SK-N-SH treated with all-trans-retinoic acid at 6 μM for 48 hours (cell line): Measurements from ENCODE around the gene C21orf58.

ENCODE experiments used
- ATAC-seq: fragments of 200-7000 bp; cut with Tn5 transposase; 3 replicates; pipeline ENCODE4 v1.9.1; 2020; ENCODE audit warnings: mild to moderate bottlenecking, moderate library complexity
- ARNTL ChIP-seq: fragments of 450-650 bp; formaldehyde crosslinking; IDR thresholded peaks from 2 replicates; pipeline ENCODE4 v1.5.0; 2020; ENCODE audit warnings: low read depth, mild to moderate bottlenecking, moderate library complexity, borderline replicate concordance
- BACH2 ChIP-seq: fragments of 250-450 bp; sonication (Bioruptor Pico); IDR thresholded peaks from 2 replicates; pipeline ENCODE4 v1.9.0; 2021; ENCODE audit warnings: mild to moderate bottlenecking, borderline replicate concordance
- CSDC2 ChIP-seq: fragments of 250-450 bp; sonication (Bioruptor Pico); IDR thresholded peaks from 2 replicates; pipeline ENCODE4 v1.5.0; 2020; ENCODE audit warnings: mild to moderate bottlenecking, moderate library complexity
- CSRNP3 ChIP-seq: fragments of 250-450 bp; sonication (Bioruptor Pico); IDR thresholded peaks from 2 replicates; pipeline ENCODE4 v1.5.1; 2021; ENCODE audit warnings: mild to moderate bottlenecking, moderate library complexity
- ESRRG ChIP-seq: fragments of 250-450 bp; sonication (Bioruptor Pico); IDR thresholded peaks from 2 replicates; pipeline ENCODE4 v1.6.1; 2021; ENCODE audit warnings: mild to moderate bottlenecking
- GLIS3 ChIP-seq: fragments of 250-450 bp; sonication (Bioruptor Pico); IDR thresholded peaks from 2 replicates; pipeline ENCODE4 v1.5.0; 2020; ENCODE audit warnings: mild to moderate bottlenecking, moderate library complexity
- ISL1 ChIP-seq: fragments of 250-450 bp; sonication (Bioruptor Pico); IDR thresholded peaks from 2 replicates; pipeline ENCODE4 v2.1.2; 2022; ENCODE audit warnings: mild to moderate bottlenecking, moderate library complexity
- PATZ1 ChIP-seq: fragments of 250-450 bp; sonication (Bioruptor Pico); IDR thresholded peaks from 2 replicates; pipeline ENCODE4 v1.8.0; 2020; ENCODE audit warnings: mild to moderate bottlenecking, moderate library complexity, borderline replicate concordance
- POU6F1 ChIP-seq: fragments of 250-450 bp; sonication (Bioruptor Pico); IDR thresholded peaks from 2 replicates; pipeline ENCODE4 v1.8.0; 2021; ENCODE audit warnings: low read depth, mild to moderate bottlenecking, moderate library complexity, borderline replicate concordance
- PPARA ChIP-seq: fragments of 250-450 bp; sonication (Bioruptor Pico); IDR thresholded peaks from 2 replicates; pipeline ENCODE4 v1.5.0; 2020; ENCODE audit warnings: mild to moderate bottlenecking, borderline replicate concordance
- RARB ChIP-seq: fragments of 250-450 bp; sonication (Bioruptor Pico); IDR thresholded peaks from 2 replicates; pipeline ENCODE4 v1.8.0; 2021; ENCODE audit warnings: mild to moderate bottlenecking, moderate library complexity
- SNAI2 ChIP-seq: fragments of 250-450 bp; sonication (Bioruptor Pico); IDR thresholded peaks from 2 replicates; pipeline ENCODE4 v1.5.0; 2020; ENCODE audit warnings: mild to moderate bottlenecking, moderate library complexity
- TCF4 ChIP-seq: fragments of 250-450 bp; sonication (Bioruptor Pico); IDR thresholded peaks from 2 replicates; pipeline ENCODE4 v1.8.0; 2021; ENCODE audit warnings: mild to moderate bottlenecking, moderate library complexity, borderline replicate concordance
- TOX ChIP-seq: fragments of 250-450 bp; sonication (Bioruptor Pico); IDR thresholded peaks from 2 replicates; pipeline ENCODE4 v1.8.0; 2021; ENCODE audit warnings: mild to moderate bottlenecking, moderate library complexity, borderline replicate concordance
- ZC3H10 ChIP-seq: fragments of 250-450 bp; sonication (Bioruptor Pico); IDR thresholded peaks from 2 replicates; pipeline ENCODE4 v1.5.1; 2021; ENCODE audit warnings: mild to moderate bottlenecking, moderate library complexity
- ZFP3 ChIP-seq: fragments of 250-450 bp; sonication (Bioruptor Pico); IDR thresholded peaks from 2 replicates; pipeline ENCODE4 v1.5.0; 2020; ENCODE audit warnings: mild to moderate bottlenecking, moderate library complexity
- ZFP30 ChIP-seq: fragments of 450-650 bp; formaldehyde crosslinking; IDR thresholded peaks from 2 replicates; pipeline ENCODE4 v1.5.0; 2022; ENCODE audit warnings: mild to moderate bottlenecking, moderate library complexity
- ZNF565 ChIP-seq: fragments of 450-650 bp; formaldehyde crosslinking; conservative IDR thresholded peaks from 2 replicates; pipeline ENCODE4 v1.5.0; 2020; ENCODE audit warnings: low read depth, mild to moderate bottlenecking, moderate library complexity
- ZNF70 ChIP-seq: fragments of 450-650 bp; formaldehyde crosslinking; IDR thresholded peaks from 2 replicates; pipeline ENCODE4 v1.5.0; 2020; ENCODE audit warnings: mild to moderate bottlenecking, moderate library complexity
- ZNF8 ChIP-seq: fragments of 450-650 bp; formaldehyde crosslinking; IDR thresholded peaks from 2 replicates; pipeline ENCODE4 v1.5.0; 2020; ENCODE audit warnings: mild to moderate bottlenecking, moderate library complexity
- TF ChIP-seq, protein P1 (sequence below): fragments of 250-450 bp; sonication (Bioruptor Pico); IDR thresholded peaks from 2 replicates; pipeline ENCODE4 v1.5.0; 2020; ENCODE audit warnings: mild to moderate bottlenecking, moderate library complexity

The C21orf58 gene

DNA sequence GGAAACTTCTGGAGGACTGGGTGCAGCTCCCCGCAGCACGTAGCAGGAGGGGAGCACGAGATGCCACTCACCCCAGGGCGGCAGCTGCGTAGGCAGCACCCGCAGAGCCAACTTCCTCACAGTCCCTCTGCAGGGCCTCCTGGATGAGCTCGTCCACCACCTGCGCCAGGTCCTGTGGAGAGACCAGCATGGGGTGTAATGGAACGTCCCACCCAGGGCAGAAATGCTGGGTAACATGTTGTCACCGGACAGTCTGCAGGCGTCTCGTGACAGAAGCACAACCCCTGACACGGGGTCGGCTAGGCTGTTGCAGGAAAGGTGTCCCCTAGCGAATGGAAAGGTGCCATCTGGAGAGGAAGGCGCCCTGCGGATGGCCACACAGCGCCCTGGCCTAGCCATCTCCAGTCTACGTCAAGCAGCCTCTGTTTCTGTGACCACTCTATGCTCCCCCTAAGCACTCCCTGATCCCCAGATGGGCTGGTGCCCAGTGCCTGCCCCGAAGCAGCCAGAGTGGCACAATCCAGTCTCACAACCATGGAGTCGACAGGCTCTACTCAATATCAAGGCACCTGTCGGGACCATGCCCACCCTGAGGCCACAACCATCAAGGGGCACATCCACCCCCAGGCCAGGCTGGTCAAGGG, 59.5 kb downstream of the C21orf58 start (continued):
- TF ChIP-seq, protein P1, sequence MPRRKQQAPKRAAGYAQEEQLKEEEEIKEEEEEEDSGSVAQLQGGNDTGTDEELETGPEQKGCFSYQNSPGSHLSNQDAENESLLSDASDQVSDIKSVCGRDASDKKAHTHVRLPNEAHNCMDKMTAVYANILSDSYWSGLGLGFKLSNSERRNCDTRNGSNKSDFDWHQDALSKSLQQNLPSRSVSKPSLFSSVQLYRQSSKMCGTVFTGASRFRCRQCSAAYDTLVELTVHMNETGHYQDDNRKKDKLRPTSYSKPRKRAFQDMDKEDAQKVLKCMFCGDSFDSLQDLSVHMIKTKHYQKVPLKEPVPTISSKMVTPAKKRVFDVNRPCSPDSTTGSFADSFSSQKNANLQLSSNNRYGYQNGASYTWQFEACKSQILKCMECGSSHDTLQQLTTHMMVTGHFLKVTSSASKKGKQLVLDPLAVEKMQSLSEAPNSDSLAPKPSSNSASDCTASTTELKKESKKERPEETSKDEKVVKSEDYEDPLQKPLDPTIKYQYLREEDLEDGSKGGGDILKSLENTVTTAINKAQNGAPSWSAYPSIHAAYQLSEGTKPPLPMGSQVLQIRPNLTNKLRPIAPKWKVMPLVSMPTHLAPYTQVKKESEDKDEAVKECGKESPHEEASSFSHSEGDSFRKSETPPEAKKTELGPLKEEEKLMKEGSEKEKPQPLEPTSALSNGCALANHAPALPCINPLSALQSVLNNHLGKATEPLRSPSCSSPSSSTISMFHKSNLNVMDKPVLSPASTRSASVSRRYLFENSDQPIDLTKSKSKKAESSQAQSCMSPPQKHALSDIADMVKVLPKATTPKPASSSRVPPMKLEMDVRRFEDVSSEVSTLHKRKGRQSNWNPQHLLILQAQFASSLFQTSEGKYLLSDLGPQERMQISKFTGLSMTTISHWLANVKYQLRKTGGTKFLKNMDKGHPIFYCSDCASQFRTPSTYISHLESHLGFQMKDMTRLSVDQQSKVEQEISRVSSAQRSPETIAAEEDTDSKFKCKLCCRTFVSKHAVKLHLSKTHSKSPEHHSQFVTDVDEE: no peak
- TF ChIP-seq CSDC2 (CRISPR knock-in tag) (no peak), PPARA (CRISPR knock-in tag) (no peak), ARNTL (CRISPR knock-in tag) (no peak), ESRRG (CRISPR knock-in tag) (no peak)

GRCh38 chr21:46256501-46256994, 67.1 kb downstream of the C21orf58 start:
- no peak for ATAC-seq
- TF ChIP-seq ZC3H10 (CRISPR knock-in tag): no peak
- TF ChIP-seq POU6F1 (CRISPR knock-in tag): no peak
- no peak for TF ChIP-seq CSRNP3 (CRISPR knock-in tag)
- no peak for TF ChIP-seq ZNF8 (CRISPR knock-in tag)
- TF ChIP-seq RARB (CRISPR knock-in tag): no peak
- TF ChIP-seq TCF4 (CRISPR knock-in tag): no peak
- no peak for TF ChIP-seq TOX (CRISPR knock-in tag)
- TF ChIP-seq PATZ1 (CRISPR knock-in tag): no peak
- no peak for TF ChIP-seq ZFP3 (CRISPR knock-in tag)
- no peak for TF ChIP-seq PPARA (CRISPR knock-in tag)
- TF ChIP-seq GLIS3 (CRISPR knock-in tag): no peak
- TF ChIP-seq SNAI2 (CRISPR knock-in tag): no peak
- no peak for TF ChIP-seq ZFP30 (CRISPR knock-in tag)
- TF ChIP-seq, protein P1: no peak
- no peak for TF ChIP-seq BACH2 (CRISPR knock-in tag)
- TF ChIP-seq ARNTL (CRISPR knock-in tag): no peak
- no peak for TF ChIP-seq ESRRG (CRISPR knock-in tag)
- no peak for TF ChIP-seq ZNF565
- no peak for TF ChIP-seq ISL1
- TF ChIP-seq ZNF70: no peak
